ENCODE data around the gene TSHZ2.

GRCh38 chr20:53399083-53399482, 426.9 kb downstream of the TSHZ2 start:
- TF ChIP-seq CTCF (IDR thresholded peaks at IDR 0.05; ENCODE audit: extremely low read depth in 1 of 2, insufficient read depth in 1 of 2, low read depth in 1 of 2, low read length in 2 of 2) (no peak), POLR2AphosphoS5 (IDR thresholded peaks at IDR 0.05; ENCODE audit: insufficient read depth, low read depth, low read length) (no peak), POLR2A (IDR thresholded peaks at IDR 0.05; ENCODE audit: low read depth, low read length) (no peak), EZH2 (IDR thresholded peaks at IDR 0.05; ENCODE audit: borderline replicate concordance, low read depth, low read length, severe bottlenecking) (no peak), MAX (IDR thresholded peaks at IDR 0.05; ENCODE audit: insufficient read depth, insufficient read length) (no peak), MYC (IDR thresholded peaks at IDR 0.05; ENCODE audit: low read depth, low read length) (no peak), JUN (IDR thresholded peaks at IDR 0.05; ENCODE audit: borderline replicate concordance, insufficient read depth, insufficient read length, low read depth) (no peak), FOS (IDR thresholded peaks at IDR 0.05; ENCODE audit: borderline replicate concordance, insufficient read depth, low read length) (no peak), GATA2 (IDR thresholded peaks at IDR 0.05; ENCODE audit: insufficient read depth, insufficient read length, low read depth, low read length) (no peak)
